GM21360 (cell line): ENCODE data around the gene SPAG16.
A peak's percentile ranks its signal among the peaks of the same experiment; 100 is the strongest.

Experiments used
- ATAC-seq: cut with Tn5 transposase; IDR thresholded peaks from one replicate; pipeline ENCODE4 v1.9.1; 2021; ENCODE audit warnings: mild to moderate bottlenecking, moderate library complexity; ENCODE audit not compliant: unreplicated experiment

The SPAG16 gene

DNA sequence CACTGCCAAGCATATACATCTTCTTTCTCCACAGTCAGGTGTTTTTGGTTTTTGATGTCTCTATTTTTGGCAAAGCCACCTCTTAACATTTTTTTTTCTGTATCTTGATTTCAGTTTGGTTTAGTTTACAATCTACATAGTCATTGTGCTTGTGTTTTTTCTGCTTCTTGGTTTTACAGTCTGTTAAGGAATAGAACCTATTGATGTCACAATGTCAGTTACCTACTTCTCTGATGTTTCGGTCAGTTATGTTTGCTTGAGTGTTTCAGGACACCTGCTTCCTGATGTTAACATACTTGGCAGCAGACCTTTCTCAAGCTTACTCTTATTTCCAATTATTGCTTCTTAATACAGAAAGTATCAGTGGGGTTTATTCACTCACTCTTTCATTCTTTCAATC lies 253.3 kb downstream of the SPAG16 start:
- no peak for ATAC-seq

DNA sequence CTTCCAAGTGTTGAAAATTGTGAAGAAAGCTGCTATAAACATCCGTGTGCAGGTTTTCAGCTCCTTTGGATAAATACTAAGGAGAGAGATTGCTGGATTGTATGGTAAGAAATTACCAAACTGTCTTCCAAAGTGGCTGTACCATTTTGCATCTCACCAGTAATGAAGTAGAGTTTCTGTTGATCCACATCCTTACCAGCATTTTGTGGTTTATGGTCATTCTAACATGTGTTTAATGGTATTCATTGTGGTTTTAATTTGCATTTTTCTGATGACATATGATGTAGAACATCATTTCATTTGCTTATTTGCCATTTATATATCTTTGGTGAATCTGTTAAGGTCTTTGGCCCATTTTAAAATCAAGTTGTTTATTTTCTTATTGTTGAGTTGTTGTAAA lies 260.7 kb downstream of the SPAG16 start:
- ATAC-seq, result no peak

DNA sequence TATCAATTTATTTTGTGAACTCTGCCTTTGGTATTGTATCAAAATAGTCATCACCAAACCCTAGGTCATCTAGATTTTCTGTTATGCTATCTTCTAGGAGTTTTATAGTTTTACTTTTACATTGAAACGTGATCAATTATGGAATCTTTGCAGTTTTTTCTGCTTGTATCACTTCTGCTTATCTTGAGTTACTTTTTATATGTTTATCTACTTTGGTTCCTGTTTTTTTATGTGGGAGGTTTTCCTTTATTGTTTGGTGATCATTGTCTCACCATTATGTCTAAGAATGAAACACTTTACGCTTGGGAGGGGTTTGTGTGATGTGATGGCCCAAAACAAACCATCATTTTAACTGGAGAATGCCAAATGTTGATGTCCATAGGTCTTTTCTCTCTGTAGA lies 261.2 kb downstream of the SPAG16 start:
- peak; percentile 66 for ATAC-seq

DNA sequence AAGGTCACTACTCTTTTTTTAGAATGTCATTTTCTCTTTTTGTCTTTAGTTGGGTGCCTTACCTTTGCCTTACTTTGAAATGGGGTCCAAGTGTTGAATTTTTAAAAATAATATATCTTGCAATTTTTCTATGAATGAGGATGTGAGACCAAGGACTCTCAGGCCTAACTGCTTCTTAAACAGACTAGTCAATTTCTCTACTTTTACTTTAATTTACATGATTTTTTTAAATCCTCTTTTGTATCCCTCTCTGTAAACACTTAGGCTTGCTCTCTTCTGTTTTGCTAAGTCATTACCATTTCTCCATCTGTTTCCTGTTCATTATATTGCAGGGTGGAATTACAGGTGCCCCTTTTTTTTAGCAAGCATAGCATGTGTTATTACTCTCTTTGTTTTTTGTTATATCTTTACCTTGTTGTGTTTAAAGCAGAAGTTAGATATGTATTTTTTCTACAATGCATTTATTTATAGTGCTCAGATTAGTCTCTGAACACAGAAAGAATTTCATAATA lies 261.8 kb downstream of the SPAG16 start:
- peak; percentile 11 for ATAC-seq

DNA sequence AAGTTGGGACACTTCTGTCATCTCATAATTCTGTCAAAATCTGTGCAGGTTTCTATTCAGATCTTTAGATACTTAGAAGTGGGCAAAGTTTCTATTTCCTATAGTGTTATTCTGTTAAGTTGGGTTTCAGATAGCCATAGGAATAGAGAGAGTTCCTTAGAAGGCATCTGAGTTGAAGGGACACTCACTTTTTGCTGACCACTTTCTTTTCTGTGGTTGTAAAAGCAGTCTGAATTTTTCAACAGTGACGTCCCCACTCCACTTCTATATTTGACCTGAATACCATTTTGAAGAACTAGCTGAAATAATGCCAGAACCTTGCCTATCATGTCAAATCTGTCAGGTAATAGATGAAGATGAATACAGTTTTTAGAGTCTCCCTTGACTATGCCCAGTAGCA lies 267.3 kb downstream of the SPAG16 start:
- ATAC-seq, result no peak

DNA sequence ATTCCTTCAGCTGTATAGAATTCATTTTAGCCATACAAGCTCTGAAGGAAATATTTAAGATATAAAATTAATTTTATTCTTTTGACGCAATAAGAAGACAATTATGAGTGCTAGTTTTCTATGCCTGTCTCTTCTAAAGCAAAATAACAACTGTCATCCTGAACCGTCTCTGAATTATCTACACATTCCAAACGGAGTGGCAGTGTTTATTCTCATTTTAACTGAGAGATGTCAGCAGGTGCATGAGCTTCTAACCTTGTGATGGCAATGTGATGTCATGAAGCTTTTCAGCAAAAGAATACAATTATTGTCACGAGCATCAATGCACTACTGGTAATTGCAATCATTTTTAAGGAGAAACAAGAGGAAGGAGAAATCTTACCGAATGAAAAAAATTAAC lies 274.8 kb downstream of the SPAG16 start:
- no peak for ATAC-seq

DNA sequence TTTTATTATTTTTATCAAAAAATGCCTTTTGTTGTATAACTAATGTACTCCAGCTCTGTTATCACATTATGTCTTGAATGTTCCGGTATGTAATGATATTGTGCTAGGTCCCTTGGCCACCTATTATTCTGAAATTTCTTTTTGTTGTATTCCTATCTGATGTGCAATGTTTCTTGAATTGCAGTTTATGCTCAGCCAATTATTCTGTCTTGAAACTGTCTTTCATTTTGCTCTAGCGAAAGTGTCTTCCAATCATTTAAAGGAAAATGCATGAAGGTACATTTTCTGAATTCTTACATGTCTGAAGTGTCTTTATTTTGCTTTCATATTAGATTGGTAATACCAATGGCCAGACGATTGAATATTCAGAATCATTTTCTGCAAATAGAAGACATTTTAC lies 277.5 kb downstream of the SPAG16 start:
- no peak for ATAC-seq

DNA sequence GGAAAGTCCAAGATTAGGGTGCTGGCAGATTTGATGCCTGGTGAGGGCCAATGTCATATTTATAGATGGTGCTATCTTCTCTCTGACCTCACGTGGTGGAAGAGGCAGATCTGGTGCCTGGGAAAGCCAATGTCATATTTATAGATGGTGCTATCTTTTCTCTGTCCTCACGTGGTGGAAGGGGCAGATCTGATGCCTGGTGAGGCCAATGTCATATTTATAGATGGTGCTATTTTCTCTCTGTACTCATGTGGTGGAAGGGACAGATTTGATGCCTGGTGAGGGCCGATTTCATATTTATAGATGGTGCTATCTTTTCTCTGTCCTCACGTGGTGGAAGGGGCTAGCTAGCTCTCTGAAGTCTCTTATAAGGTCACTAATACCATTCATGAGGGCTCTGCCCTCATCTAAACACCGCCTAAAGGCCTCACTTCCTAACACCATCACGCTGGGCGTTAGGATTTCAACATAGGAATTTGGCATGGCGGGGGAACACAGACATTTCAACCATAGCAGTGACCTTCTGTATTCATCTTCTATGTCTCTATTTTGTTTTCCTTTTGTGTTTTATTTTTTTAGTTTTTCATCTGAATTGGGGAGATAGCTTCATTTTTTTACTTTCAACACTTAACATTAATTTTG lies 278.4 kb downstream of the SPAG16 start:
- no peak for ATAC-seq

DNA sequence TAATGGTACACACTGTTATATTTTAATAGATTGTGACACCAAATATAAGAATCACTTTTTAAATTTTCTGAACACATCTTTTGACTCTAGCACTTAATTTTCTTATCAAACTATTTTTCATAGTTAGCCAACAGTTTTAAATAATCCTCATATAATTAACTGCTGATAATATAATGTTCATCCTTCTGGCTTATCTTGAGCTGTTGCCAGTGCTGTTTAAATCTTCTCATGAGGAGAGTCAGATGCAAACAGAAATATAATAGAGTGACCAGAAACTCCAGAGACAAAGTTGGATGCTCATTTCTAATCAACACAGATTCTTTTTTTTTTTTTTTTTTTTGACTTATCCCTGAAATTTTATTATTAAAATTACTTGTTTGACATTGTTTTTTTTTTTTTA lies 282.6 kb downstream of the SPAG16 start:
- ATAC-seq, result no peak

DNA sequence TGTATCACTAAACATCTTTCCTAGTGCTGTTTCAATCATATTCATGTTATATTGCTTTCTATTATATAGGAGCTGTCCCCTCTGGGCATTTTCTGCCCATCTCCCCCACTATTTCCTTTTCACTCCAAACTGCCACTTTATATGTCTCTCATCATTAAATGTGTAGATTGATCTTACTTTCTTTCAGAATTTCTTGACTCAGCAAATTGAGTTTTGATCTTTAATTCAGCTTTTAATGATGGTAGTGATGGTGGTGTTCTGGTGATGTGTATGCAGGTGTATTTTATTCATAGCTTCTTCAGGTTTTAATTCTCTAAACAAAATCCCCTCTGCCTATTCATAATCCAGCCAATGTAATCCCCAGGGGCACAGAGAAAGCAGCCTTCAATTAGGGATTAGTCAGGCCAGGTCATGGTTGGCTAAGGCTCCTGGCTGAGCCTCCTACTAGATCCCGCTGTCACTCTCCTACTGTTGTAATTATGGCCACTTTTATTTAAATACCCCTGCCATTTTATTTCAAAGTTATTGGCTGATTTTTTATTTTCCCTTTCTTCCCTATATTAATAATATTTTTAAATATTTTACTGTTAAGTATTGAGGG lies 325.4 kb downstream of the SPAG16 start:
- ATAC-seq, result no peak

DNA sequence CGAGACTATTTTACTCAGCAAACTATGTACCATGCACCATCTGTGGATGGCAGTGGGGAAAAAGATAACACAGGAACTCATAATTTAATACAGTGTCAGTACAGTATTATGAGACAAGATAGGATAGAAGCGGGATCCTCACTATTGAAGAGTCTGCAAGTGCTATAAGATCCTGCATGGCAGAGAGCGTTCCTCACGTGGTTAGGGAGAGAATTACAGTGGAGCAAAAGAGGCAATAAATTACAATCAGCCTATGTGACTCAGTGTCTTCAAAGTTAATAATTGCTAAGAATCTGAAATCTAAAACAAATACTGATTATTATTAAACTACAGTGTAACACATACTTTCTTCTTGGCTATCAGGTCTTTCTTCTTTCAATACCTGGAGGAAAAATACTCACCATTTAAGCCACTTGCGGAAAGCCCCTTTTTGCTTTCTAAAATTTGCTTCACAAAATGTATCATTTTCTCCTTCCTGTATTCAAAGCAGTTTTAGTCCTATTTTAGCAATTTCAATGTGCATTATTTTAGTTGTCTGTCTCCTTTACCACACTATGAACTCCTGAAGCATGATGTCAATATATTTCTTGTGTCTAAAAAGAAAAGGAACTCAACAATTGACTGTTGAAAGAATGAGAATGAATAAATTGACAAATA lies 342.9 kb downstream of the SPAG16 start:
- ATAC-seq, result peak; percentile 67

DNA sequence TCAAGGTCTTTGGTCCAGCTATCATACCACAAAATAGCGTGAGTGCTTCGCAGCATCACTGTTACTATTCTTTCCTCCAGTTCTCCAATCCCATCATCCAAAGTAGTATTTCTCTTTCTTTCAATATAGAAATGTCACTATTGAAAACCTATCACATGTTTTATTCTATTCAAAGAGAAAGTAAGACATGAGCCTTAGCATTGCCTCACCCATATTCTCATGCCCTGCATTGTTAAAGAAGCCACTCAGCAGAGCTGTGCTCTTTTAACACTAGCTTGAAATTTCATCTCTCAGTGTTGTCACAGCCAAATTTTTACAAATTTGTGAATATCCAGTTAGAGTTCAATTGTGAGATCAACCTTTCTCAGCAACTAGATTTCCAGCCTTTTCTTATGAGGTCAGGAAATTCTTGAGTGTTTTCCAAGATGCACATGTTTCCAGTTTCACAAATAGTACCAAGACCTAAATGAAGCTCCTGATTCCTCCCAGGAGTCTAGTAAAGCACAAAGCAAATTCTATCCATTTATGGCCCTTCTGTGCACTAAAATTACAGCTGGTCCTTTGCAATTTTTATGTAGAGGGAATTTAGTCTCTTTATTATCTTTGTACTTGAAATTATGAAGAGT lies 343.7 kb downstream of the SPAG16 start:
- ATAC-seq, result peak; percentile 59

DNA sequence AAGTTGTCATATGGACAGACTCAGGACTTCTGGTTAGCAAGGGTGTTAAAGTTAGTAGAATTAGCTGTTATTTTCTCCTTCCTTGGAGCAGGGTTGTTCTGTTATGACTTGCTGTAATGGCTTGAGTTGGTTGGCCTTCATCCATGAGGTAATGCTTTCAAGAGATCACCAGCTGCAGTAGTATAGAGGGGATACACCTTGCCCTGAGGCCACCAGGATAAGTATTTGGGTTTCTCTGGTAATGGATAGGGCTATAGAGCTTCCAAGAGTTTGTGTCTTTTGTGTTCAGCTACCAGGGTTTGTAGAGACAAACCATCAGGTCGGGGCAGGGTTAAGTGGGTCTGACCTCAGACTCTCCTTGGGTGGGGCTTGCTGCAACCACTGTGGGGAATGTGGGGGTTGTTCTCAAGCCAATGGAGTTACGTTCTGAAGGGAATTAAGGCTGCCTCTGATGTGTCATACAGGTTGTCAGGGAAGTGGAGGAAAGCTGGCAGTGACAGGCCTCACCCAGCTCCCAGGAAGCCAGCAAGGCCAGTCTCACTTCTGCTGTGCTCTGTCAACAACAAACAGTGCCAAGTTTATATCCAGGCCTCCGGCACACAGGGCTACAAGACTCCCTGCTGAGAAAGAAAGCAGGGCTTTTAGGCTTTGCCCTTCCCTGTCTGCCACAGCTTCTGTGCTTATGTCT lies 356.6 kb downstream of the SPAG16 start:
- ATAC-seq, result no peak

DNA sequence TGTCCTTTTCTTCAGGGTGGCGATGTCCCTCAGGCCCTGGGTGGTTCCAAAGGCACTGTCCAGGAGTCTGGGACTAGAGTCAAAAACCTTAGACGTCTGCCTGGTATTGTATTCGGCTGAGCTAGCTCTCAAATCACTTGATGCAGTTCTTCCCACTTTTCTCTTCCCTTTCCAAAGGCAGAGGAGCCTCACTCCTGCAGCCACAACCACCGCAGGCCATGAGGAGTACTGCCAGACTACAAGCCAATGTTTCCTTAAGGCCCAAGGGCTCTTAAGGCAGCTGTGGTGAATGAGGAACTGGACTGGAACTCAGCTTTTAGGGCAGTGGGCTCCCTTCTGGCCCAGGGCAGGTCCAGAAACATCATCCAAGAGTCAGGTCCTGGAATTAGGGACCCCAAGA lies 360.7 kb downstream of the SPAG16 start:
- ATAC-seq, result no peak

DNA sequence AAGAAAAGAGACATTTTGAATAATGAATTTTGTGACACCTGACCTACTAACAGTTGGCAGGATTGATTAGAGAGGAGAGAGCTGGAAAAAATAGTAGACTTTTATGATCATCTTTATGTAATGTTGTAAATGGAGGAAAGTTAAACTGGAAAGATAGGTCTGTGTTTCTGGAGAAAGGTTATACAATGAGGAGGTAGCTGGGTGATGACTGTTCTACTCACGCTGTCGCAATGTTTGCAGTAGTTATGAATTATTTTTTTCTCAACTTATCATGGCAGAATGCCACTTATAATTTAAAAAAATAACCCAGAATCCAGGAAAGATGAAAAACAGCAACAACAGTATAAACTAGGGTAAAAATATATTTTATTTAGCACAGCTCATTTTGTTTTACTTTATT lies 364.9 kb downstream of the SPAG16 start:
- ATAC-seq, result no peak

DNA sequence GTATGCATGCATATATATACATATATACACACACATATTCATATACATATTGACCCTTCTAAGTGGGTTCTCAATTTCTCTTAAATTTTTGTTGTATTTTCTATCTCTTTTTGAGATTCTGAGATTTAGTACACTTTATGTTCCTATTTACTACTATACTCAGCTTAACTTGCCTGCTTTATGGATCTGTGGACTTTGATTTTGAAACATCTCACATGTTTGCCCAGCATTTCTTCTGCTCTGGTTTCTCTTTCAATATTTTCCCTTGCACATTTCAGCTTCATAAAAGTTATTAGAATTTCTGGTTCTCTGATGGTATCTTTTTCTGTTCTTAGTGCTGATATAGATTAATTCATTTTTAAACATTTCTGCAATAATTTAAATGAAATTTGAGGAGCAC lies 380.6 kb downstream of the SPAG16 start:
- no peak for ATAC-seq

DNA sequence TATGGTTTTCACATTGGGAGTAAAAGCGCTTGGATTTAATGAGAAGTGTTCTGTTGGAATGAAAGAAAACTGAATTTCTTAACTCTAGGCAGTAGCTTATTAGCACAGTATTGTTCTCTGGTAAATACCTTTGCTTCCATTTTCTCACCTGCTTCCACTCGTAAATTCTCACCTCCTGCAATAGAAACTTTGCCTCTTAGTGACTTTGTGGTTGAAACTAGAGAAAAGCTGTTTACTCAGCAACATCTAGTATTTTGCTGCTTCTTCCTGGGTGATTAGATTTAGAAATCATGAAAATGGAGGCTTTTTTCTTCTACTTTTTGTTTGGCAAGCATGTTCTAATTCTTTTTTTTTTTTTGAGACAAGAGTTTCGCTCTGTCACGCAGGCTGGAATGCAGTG lies 385.4 kb downstream of the SPAG16 start:
- no peak for ATAC-seq

DNA sequence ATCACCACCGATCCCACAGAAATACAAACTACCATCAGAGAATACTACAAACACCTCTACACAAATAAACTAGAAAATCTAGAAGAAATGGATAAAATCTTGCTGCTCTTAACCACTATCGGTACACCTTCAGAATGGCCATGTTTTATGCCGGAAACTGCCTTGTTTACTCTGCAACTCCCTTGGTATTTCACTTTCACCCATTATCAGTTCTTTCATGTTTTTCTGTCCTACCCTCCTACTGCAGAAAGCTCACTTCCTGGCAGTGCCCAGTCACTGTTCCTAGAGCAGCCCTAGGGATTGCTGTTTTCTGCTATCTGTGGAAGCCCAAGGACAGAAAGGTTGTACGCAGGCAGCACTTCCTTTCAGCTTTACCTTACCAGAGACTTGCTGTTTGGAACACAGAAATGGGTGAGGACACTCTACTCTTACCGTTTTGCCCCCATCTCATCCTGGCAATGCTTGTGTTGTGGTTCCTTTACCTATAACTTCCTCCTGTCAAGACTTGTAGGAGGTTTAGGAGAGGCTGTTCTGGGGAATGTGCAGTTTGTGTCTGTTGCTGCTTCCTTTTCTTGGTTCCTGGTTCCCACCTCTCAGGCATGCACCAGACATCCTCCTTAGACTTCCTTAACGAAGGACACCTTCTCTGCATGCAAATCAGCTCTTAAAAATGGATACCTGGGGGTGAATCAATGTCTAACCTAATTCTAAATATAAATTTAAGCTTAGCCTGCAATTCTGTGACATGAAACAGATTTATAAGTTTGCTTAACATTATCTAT lies 394.4 kb downstream of the SPAG16 start:
- ATAC-seq, result peak; percentile 87

DNA sequence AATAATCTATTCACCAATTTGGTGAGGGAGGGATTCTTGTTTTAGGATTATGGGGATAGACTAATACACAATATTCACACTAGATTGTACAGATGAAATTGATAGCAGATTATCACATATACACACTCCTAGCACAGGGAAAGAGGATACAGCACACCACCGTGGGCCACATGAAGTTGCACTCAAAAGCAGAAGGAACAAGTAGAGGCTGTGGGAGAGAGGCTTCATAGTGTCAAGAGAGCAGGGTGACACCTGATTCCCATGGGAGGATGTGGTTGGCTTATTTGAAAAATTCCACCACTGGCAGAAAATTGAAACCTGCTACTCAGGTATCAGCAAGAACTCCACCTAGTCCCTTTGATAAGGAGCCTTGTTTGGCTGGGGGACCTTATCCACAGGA lies 395.6 kb downstream of the SPAG16 start:
- no peak for ATAC-seq

DNA sequence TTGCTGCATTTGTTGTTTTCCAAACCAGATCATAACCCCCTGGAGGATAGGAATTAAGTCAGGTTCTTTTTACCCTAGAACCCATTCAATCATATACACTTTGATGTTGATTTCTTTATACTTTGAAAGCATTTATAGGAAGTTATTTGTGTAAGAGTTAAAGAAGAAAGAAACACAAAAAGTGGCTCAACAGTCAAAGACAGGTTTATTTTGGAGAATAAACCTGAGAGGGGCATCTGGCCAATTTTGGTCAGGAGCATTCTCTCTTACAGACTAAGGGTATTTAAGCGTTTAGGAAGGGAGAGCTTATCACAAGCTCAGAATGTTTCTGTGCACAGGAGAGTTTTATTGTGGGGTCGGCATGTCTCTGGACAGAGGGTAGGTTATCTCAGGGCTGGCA lies 398.0 kb downstream of the SPAG16 start:
- no peak for ATAC-seq

DNA sequence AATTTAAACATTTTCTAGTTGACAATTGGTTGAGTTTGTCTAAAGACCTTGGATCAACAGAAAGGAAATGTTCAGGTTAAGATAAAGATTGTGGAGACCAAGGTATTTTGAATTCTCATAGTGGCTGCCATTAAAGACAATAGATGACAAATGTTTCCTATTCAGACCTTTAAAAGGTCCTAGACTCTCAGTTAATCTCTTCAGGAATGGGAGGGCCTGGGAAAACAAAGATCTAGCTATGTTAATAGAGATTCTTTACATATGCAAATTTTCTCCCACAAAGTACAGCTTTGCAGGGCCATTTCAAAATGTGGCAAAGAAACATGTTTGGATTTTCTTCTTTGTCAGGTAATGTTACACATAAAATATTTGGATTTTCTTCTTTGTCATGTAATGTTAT lies 403.9 kb downstream of the SPAG16 start:
- ATAC-seq, result no peak
